ENCODE results near the gene WDR33. TPM values are rescaled to one million over a fixed set of nuclear protein-coding genes. Genes with fewer than 3 reads are reported as not detected.

The WDR33 gene
- total and polyA plus RNA-seq, 2 of the 13 experiments (the other 11 are each of a cell fraction or from before 2014, with no cell fraction given) = 54.9 to 78.2 TPM

- TF ChIP-seq, protein P1, sequence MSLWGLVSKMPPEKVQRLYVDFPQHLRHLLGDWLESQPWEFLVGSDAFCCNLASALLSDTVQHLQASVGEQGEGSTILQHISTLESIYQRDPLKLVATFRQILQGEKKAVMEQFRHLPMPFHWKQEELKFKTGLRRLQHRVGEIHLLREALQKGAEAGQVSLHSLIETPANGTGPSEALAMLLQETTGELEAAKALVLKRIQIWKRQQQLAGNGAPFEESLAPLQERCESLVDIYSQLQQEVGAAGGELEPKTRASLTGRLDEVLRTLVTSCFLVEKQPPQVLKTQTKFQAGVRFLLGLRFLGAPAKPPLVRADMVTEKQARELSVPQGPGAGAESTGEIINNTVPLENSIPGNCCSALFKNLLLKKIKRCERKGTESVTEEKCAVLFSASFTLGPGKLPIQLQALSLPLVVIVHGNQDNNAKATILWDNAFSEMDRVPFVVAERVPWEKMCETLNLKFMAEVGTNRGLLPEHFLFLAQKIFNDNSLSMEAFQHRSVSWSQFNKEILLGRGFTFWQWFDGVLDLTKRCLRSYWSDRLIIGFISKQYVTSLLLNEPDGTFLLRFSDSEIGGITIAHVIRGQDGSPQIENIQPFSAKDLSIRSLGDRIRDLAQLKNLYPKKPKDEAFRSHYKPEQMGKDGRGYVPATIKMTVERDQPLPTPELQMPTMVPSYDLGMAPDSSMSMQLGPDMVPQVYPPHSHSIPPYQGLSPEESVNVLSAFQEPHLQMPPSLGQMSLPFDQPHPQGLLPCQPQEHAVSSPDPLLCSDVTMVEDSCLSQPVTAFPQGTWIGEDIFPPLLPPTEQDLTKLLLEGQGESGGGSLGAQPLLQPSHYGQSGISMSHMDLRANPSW (CRISPR knock-in tag; IDR thresholded peaks at IDR 0.05; ENCODE audit: borderline replicate concordance) = no peak
- TF ChIP-seq THAP9 (CRISPR knock-in tag; IDR thresholded peaks at IDR 0.05; ENCODE audit: borderline replicate concordance) = no peak
- TF ChIP-seq, protein P2, sequence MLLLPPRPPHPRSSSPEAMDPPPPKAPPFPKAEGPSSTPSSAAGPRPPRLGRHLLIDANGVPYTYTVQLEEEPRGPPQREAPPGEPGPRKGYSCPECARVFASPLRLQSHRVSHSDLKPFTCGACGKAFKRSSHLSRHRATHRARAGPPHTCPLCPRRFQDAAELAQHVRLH (CRISPR knock-in tag; IDR thresholded peaks at IDR 0.05; ENCODE audit: borderline replicate concordance, low read depth) = no peak
- TF ChIP-seq IRX3 (CRISPR knock-in tag; IDR thresholded peaks at IDR 0.05; ENCODE audit: borderline replicate concordance, low read depth) = no peak
- TF ChIP-seq LRRFIP1 (CRISPR knock-in tag; conservative IDR thresholded peaks at IDR 0.05) = no peak
- TF ChIP-seq SNAPC4 (CRISPR knock-in tag; IDR thresholded peaks at IDR 0.05) = no peak
- TF ChIP-seq MLLT10 (CRISPR knock-in tag; IDR thresholded peaks at IDR 0.05) = no peak
- no peak for TF ChIP-seq ARNTL (CRISPR knock-in tag; IDR thresholded peaks at IDR 0.05)
- no peak for TF ChIP-seq MBNL3 (CRISPR knock-in tag; conservative IDR thresholded peaks at IDR 0.05)
- 0 out of 2 replicates have a peak, but pooled peaks have one; percentile 21 for TF ChIP-seq BCL3 (CRISPR knock-in tag; IDR thresholded peaks at IDR 0.05)
- TF ChIP-seq HHEX (CRISPR knock-in tag; IDR thresholded peaks at IDR 0.05) = no peak
These were observed 136.4 kb downstream of the WDR33 start (continued) for GRCh38 chr2:127674241-127675209.
